HepG2 (cell line): ENCODE results near the gene TSNAXIP1. TPM values are rescaled to one million over a fixed set of nuclear protein-coding genes. Genes with fewer than 3 reads are reported as not detected.

Experiments
- ARHGAP35 ChIP-seq: sonication (generic); formaldehyde crosslinking; IDR thresholded peaks from 2 replicates; pipeline ENCODE4 v1.9.0; 2022; ENCODE audit warnings: mild to moderate bottlenecking, inconsistent platforms, moderate library complexity, missing genetic modification reagents, borderline replicate concordance
- BCL6 ChIP-seq: IDR thresholded peaks from 2 replicates; pipeline ENCODE4 v1.6.1; 2016; ENCODE audit warnings: missing genetic modification reagents, missing compliant biosample characterization
- GATA4 ChIP-seq: sonication (generic); IDR thresholded peaks from 2 replicates; pipeline ENCODE4 v1.6.1; 2016; ENCODE audit warnings: antibody characterized with exemption, low read depth, borderline replicate concordance
- KAT8 ChIP-seq: IDR thresholded peaks from 2 replicates; pipeline ENCODE4 v1.6.1; 2016; ENCODE audit warnings: missing genetic modification reagents, missing compliant biosample characterization
- MED1 ChIP-seq: sonication (generic); formaldehyde crosslinking; IDR thresholded peaks from 2 replicates; pipeline ENCODE4 v1.4.0; 2020; ENCODE audit warnings: missing genetic modification reagents
- NR2F1 ChIP-seq, 2 experiments: fragments of 450-650 bp in 1 of 2; formaldehyde crosslinking in 1 of 2; IDR thresholded peaks; 2 replicates each; pipeline versions ENCODE4 v1.5.0 to v1.6.1; 2016 to 2020; ENCODE audit warnings: mild to moderate bottlenecking in 1 of 2, missing compliant biosample characterization in 1 of 2, missing genetic modification reagents in 1 of 2, moderate library complexity in 1 of 2
- PHF20 ChIP-seq: sonication (generic); formaldehyde crosslinking; IDR thresholded peaks from 2 replicates; pipeline ENCODE4 v1.5.0; 2020; ENCODE audit warnings: mild to moderate bottlenecking, missing genetic modification reagents
- PRDM4 ChIP-seq: sonication (generic); formaldehyde crosslinking; IDR thresholded peaks from 2 replicates; pipeline ENCODE4 v1.9.0; 2021; ENCODE audit warnings: missing genetic modification reagents, borderline replicate concordance
- SP5 ChIP-seq: IDR thresholded peaks from 2 replicates; pipeline ENCODE4 v1.6.1; 2016; ENCODE audit warnings: low read depth, borderline replicate concordance
- SRY ChIP-seq: sonication (generic); formaldehyde crosslinking; IDR thresholded peaks from 2 replicates; pipeline ENCODE4 v1.8.0; 2022; ENCODE audit warnings: mild to moderate bottlenecking, missing genetic modification reagents
- TCF7 ChIP-seq: sonication (generic); IDR thresholded peaks from 2 replicates; pipeline ENCODE4 v1.6.1; 2016; ENCODE audit warnings: antibody characterized with exemption, low read depth
- TFAP4 ChIP-seq: sonication (generic); IDR thresholded peaks from 2 replicates; pipeline ENCODE4 v1.6.1; 2016; ENCODE audit warnings: low read depth, borderline replicate concordance
- TOE1 ChIP-seq: sonication (generic); formaldehyde crosslinking; IDR thresholded peaks from 2 replicates; pipeline ENCODE4 v1.4.0; 2020; ENCODE audit warnings: mild to moderate bottlenecking, missing genetic modification reagents
- ZFP1 ChIP-seq: IDR thresholded peaks from 2 replicates; pipeline ENCODE4 v1.6.1; 2016
- ZNF230 ChIP-seq: sonication (generic); formaldehyde crosslinking; IDR thresholded peaks from 2 replicates; pipeline ENCODE4 v1.4.0; 2020; ENCODE audit warnings: mild to moderate bottlenecking, missing genetic modification reagents
- ZNF235 ChIP-seq: sonication (generic); formaldehyde crosslinking; IDR thresholded peaks from 2 replicates; pipeline ENCODE4 v1.8.1; 2023; ENCODE audit warnings: mild to moderate bottlenecking, missing genetic modification reagents, borderline replicate concordance
- ZNF556 ChIP-seq: sonication (generic); formaldehyde crosslinking; IDR thresholded peaks from 2 replicates; pipeline ENCODE4 v1.4.0; 2020; ENCODE audit warnings: mild to moderate bottlenecking, missing genetic modification reagents, borderline replicate concordance
- ZZZ3 ChIP-seq: sonication (generic); formaldehyde crosslinking; IDR thresholded peaks from 2 replicates; pipeline ENCODE4 v1.4.0; 2020; ENCODE audit warnings: missing genetic modification reagents, mild to moderate bottlenecking, borderline replicate concordance
- polyA plus RNA-seq, 8 experiments: library from polyadenylated mRNA; depleted of rRNA in 3 of 8; stranded (reverse) in 7 of 8; unstranded in 1 of 8; fragments of >200 nt; fragmentation: Illumina TruSeq in 4 of 8; extraction: Trizol in 4 of 8; gene quantifications; 2 replicates each; pipeline versions ENCODE4 v1.2.1 to v1.2.3, GENCODE V29; 2011 to 2016; ENCODE audit warnings: low read depth in 4 of 8, missing spikeins in 1 of 8, mixed read lengths in 1 of 8; ENCODE audit not compliant: insufficient read depth in 1 of 8
- total RNA-seq, 5 experiments: library from RNA; depleted of rRNA; stranded (reverse); fragments of >200 nt; fragmentation: Illumina TruSeq; extraction: Trizol; gene quantifications; 2 replicates each; pipeline ENCODE4 v1.2.3, GENCODE V29; 2016; ENCODE audit warnings: low read depth in 1 of 5
- TF ChIP-seq, protein P1 (sequence below): IDR thresholded peaks from 2 replicates; pipeline ENCODE4 v1.6.1; 2016
- TF ChIP-seq, protein P2 (sequence below): sonication (generic); formaldehyde crosslinking; IDR thresholded peaks from 2 replicates; pipeline ENCODE4 v1.8.0; 2022; ENCODE audit warnings: low read depth, missing genetic modification reagents

The TSNAXIP1 gene
- total and polyA plus RNA-seq, 2 of the 13 experiments (the other 11 are each of a cell fraction or from before 2014, with no cell fraction given), result 0.37 to 0.86 TPM

GRCh38 chr16:67804853-67805542 lies 1.7 kb upstream of the TSNAXIP1 start (continued):
- no peak for TF ChIP-seq ARHGAP35 (CRISPR knock-in tag)
- TF ChIP-seq BCL6 (CRISPR knock-in tag), result peak; percentile 55; the same call in 1 of the 2 replicates
- TF ChIP-seq TCF7, result peak; percentile 53; the same call in 1 of the 2 replicates
- TF ChIP-seq ZNF230 (CRISPR knock-in tag), result no peak
- TF ChIP-seq, protein P1, sequence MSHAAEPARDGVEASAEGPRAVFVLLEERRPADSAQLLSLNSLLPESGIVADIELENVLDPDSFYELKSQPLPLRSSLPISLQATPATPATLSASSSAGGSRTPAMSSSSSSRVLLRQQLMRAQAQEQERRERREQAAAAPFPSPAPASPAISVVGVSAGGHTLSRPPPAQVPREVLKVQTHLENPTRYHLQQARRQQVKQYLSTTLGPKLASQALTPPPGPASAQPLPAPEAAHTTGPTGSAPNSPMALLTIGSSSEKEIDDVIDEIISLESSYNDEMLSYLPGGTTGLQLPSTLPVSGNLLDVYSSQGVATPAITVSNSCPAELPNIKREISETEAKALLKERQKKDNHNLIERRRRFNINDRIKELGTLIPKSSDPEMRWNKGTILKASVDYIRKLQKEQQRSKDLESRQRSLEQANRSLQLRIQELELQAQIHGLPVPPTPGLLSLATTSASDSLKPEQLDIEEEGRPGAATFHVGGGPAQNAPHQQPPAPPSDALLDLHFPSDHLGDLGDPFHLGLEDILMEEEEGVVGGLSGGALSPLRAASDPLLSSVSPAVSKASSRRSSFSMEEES (CRISPR knock-in tag), result peak; percentile 96
- TF ChIP-seq ZFP1 (CRISPR knock-in tag), result no peak
- TF ChIP-seq SRY (CRISPR knock-in tag), result no peak
- no peak for TF ChIP-seq ZNF556 (CRISPR knock-in tag)
- TF ChIP-seq TOE1, result no peak
- TF ChIP-seq, protein P2, sequence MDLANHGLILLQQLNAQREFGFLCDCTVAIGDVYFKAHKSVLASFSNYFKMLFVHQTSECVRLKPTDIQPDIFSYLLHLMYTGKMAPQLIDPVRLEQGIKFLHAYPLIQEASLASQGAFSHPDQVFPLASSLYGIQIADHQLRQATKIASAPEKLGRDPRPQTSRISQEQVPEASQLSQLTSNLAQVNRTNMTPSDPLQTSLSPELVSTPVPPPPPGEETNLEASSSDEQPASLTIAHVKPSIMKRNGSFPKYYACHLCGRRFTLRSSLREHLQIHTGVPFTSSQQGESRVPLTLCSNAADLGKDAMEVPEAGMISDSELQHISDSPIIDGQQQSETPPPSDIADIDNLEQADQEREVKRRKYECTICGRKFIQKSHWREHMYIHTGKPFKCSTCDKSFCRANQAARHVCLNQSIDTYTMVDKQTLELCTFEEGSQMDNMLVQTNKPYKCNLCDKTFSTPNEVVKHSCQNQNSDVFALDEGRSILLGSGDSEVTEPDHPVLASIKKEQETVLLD (CRISPR knock-in tag), result no peak
- TF ChIP-seq SP5 (CRISPR knock-in tag), result no peak
- no peak for TF ChIP-seq NR2F1 (CRISPR knock-in tag; IDR thresholded peaks at IDR 0.05)
- TF ChIP-seq PRDM4 (CRISPR knock-in tag), result no peak
- TF ChIP-seq GATA4, result no peak
- TF ChIP-seq MED1, result peak; percentile 65
- peak; percentile 74; the same call in 1 of the 2 replicates for TF ChIP-seq TFAP4
- no peak for TF ChIP-seq ZZZ3 (CRISPR knock-in tag)
- no peak for TF ChIP-seq ZNF235 (CRISPR knock-in tag)
- TF ChIP-seq PHF20 (CRISPR knock-in tag), result no peak
- peak; percentile 59 for TF ChIP-seq KAT8 (CRISPR knock-in tag)
